Stimulated activated CD4-positive, alpha-beta T cell treated with anti-CD3 and anti-CD28 coated beads, Interleukin-15, amount 100 ng/mL, for 48 hours (primary cell): Measurements from ENCODE around the gene RPH3AL.

Experiments
- DNase-seq, 2 donors: peaks; one replicate each; pipeline ENCODE4 v3.0.0-alpha.2; 2020; ENCODE audit warnings: low read depth in 2 of 2

The RPH3AL gene

DNA sequence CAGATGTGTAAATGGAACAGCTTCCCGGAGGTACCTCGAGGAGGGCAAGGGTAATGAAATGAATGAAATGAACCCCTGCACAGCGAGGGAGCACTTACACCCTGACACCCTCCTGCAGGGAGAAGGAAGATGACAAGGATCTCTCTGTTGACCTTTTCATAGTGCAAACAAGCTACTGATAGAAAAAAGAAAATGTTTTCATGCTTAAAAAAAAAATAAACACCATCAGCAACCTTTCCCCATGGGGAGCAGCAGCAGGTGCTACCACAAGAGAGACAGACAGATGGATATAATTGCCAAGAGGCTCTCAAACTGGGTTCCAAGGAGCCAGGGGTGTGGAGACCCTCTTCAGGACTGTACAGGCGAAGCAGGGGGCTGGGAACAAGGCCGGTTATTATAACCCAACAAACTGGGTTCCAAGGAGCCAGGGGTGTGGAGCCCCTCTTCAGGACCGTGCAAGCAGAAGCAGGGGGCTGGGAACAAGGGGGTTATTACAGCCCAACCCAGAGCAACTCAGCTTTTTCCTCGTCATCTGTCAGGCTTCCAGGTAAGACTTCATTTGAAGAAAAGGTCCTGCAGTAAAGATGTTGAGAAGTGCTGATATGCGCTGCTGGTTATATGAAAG, 718 bp upstream of the RPH3AL start:
- no peak for DNase-seq

DNA sequence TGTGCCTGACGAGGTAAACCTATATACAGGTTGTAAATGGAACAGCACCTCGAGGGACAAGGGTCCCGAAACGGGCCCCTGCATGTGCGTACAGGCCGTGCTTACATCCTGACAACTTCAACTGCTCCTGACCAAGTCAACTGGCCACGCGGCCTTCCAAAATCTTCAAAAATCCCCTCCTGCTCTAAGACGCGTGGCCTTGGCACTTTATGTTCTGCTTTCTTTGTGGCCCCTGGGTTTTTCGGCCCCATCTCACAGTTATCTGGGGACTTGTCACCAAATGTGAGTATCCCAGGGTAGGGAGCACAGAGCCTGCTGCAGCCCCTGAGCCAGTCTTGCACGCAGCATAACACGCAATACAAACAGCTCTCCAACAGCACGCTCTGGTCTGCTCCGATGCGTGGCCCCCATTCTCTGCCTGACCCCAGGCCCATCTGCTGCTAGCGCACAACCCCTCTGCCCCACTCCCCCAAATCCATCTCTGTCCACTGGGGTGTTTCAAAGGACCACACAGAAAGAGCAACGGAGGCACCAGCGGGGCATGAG, 659 bp downstream of the RPH3AL start:
- no peak for DNase-seq

DNA sequence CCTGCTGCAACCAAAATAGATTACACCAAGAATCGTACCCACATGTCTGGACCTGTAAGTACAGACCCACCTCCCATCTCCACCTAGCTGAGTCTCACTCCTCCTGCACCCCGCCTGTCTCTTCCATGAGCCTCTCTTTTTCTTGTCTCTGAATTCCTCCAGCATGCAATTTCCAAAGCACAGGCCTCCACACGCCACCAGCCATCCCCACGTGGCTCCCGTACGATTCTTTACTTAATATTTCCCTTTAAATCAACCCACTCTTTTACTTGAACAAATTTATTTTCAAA, 1.2 kb downstream of the RPH3AL start:
- no peak for DNase-seq

DNA sequence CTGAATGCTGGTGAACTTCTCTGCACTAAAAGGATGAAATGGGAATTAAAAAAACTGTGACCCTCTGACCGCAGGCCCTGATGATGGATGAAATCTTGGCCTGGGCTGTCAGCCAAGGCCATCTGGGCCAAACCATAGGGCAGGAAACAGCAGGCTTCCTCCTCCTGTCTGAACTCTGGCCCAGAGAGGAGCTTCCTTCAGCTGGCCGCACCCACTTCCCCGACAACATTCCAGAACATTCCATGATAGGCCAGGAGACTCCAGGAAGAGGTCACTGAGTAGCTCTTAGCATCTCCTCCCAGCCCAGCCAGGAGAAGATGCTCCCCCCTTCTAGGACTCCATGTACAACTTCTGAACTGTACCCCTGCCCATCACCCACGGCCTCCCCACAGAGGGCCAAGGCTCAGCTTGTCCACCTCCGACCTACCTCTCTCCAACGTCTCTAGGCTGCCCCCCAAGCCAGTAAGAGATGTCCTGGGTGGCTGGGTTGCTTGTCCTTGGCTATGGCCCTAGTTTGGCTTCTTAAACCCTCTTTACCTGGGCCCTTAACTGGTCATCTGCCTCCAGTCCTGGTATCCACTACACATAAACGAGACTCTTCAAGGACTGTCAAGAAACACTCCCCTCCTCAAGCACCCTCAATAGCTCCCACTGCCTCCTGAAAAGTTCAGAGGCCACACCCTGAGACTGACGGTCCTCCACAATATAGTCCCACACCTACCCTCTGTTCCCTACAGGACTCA, 1.7 kb downstream of the RPH3AL start:
- DNase-seq = no peak

DNA sequence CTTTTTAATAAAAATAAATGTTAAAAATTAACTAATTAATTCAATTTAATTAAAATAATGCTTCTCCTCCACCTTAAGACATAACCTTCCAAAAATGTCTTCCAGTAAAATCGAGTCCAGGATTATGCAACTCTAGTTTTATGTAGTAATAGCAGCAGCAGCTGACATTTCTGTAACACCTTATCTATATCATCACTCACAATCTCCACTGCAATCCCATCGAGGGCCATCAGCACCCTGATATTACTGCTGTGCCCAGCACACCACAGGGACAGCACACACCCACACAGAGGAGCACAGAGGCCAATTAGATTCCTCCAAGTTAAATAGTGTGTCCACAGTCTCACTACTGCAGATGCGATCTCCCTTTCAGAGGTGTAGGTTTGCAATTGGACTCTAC, 2.9 kb downstream of the RPH3AL start:
- DNase-seq = no peak

DNA sequence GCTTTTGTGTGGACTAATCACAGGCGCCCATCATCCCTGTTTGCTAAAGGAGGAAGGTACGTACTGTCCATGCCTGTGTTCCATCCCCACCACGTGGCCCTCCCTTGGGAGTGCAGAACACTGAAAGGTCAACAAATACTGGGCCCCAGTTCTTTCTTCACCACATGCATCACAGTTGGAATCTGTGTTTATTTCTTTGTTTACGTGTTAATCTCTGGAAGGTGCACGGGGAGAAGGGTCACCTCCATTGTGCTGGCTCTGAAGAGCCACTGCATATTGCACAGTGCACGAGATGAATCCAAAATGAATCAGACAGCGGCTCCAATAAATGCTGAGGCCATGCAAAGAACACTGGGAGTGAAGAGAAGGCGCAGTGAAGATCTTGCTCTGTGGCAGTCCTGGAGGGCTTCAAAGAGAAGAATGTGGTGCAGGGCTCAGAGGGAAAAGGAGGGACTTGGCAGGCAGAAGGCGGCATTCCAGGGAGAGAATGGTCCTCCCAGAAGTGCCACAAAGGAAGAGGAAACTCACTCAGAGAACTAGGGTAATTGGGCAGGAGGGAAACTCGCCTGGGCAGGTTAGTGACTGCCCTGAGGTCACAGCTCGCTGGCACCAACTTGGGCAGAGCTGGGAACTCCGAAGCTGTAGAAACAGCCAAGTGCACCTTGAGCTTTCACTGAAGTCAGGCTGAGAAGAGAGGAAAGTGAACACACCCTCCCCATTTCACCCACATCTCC, 3.7 kb downstream of the RPH3AL start:
- no peak for DNase-seq

DNA sequence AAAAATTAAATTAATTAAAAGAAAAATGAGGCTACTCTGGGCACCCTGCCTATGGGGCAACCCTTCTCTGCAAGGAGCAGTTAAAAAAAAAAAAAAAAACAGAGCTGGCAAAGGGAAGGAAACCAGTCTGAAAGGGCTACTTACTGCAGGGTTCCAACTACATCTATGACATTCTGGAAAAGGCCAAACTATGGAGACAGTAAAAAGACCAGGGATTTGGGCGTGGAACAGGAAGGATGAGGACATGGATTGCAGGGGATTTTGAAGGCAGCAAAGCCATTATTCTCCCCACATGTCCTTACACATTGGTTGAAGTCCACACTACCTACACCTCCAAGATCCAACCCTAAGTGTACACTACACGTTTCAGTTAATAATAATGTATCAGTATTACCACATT, 4.6 kb downstream of the RPH3AL start:
- DNase-seq = no peak

DNA sequence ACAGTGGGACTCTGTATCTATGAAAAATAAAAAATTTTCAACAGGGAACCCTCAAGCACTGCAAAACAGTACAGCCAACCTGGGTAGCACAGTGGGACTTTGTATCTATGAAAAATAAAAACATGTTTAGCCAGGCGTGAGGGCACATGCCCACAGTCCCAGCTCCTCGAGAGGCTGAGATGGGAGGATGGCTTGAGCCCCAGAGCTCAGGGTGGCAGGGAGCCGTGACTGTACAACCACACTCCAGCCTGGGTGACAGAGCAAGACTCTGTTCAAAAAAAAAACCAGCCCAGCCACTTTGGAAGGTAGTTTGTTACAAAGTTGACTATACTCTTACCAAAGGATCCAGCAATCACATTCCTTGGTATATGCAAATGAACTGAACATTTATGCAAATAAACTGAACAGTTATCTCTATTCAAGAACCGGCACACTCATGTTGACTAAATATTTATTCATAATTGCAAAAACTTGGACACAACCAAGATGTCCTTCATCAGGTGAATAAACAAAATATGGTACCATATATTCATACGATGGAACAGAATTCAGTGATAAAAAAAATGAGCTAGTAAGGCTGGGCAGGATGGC, 5.2 kb downstream of the RPH3AL start:
- no peak for DNase-seq

DNA sequence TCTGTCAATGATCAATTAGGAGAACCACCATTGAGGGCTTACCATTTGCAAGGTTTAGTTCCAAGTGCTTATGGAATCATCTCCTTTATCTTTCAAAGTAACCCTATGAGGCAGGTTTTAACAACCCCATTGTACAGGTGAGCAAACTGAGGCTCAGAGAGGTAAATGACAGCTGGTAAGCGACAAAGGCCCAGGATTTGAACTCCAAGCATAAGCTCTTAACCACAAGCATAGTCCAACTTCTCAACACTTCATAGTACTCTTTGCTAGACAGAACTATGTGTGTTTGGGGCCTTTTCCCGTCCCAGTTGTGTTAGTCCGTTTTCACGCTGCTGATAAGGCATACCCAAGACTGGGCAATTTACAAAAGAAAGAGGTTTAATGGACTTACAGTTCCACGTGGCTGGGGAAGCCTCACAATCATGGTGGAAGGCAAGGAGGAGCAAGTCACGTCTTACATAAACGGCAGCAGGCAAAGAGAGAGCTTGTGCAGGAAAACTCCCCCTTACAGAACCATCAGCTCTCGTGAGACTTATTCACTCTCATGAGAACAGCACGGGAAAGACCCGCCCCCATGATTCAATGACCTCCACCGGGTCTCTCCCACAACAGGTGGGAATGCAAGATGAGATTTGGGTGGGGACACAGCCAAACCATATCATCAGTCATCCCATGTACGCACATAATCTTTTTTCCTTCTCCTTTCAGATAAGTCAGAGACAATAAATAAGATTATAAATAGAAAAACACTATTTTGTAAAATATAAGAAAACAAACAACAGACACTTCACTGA, 6.4 kb downstream of the RPH3AL start:
- DNase-seq = no peak

DNA sequence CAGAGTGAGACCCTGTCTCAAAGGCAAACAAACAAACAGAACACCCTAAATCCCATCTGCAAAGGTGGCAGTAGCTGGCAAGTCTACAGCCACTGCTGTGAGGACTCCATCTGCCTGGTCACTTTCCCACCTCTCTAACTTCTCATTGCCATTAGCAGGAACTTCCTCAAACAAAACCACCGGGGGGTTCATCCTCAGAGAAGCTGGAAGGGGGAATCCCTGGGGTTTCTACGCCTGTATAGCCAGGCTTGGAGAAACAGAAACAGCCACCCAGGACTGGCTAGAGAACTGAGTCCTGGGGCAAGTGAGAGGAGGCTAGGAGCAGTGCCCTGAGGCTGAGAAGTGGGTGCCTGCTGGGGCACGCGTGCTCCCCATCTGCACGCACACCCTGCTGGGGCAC, 7.3 kb downstream of the RPH3AL start:
- DNase-seq = no peak

DNA sequence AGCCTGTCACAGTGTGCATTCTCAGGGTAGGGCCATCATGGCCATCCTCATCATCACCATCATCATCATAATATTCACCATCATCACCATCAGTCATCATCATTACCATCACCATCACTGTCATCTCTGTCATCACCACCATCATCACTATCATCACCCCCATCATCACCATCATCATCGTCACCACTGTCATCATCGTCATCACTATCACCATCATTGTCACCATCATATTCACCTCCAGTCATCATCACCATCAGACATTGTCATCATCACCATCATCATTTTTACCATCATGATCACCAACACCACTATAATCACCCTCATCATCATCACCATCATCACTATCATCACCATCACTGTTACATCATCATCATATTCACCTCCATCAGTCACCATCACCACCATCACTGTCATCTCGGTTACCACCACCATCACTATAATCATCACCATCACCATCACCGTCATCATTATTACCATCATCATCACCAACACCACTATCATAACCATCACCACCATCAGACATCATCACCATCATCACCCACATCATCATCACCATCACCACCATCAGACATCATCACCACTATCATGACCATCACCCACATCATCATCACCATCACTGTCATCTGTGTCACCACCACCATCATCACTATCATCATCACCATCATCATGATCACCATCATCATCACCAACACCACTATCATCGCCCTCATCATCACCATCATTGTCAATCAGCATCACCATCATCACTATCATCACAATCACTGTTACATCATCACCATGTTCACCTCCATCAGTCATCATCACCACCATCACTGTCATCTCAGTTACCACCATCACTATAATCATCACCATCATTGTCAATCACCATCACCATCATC, 8.5 kb downstream of the RPH3AL start:
- no peak for DNase-seq

DNA sequence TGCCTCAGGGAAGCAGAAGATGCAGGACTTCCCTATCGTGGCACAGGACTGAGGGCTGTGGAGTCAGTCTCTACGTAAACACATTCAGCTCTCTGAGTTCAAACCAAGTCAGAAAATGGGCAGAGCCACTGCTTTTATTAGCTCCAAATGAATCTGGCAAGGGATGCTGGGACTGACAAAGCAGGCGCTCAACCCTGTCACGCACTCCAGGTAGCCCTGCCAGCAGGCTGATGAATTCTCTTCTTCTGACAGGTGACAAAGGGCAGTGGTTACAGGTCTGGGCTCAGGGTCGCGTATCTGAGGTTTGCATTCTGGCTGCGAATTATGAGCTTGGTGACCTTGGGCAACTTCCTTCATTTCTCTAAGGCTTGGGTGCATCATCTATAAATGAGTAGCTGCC, 9.4 kb downstream of the RPH3AL start:
- DNase-seq = no peak

DNA sequence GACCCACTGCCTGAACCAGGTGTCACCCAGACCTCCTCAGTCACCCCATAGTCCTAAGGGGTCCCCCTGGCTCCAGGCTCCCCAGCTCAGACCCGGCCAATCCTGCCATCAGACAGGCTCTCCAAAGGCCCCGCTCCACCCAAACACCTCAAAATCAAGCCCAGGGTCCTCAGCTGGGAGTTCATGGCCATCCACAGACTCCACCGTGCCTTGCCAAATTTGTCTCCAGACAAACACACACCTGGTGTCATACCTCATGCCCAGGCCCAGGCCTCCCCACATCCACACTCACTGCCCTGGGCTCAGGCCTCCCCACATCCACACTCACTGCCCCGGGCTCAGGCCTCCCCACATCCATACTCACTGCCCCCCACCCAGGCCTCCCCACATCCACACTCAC, 12.5 kb downstream of the RPH3AL start:
- no peak for DNase-seq

DNA sequence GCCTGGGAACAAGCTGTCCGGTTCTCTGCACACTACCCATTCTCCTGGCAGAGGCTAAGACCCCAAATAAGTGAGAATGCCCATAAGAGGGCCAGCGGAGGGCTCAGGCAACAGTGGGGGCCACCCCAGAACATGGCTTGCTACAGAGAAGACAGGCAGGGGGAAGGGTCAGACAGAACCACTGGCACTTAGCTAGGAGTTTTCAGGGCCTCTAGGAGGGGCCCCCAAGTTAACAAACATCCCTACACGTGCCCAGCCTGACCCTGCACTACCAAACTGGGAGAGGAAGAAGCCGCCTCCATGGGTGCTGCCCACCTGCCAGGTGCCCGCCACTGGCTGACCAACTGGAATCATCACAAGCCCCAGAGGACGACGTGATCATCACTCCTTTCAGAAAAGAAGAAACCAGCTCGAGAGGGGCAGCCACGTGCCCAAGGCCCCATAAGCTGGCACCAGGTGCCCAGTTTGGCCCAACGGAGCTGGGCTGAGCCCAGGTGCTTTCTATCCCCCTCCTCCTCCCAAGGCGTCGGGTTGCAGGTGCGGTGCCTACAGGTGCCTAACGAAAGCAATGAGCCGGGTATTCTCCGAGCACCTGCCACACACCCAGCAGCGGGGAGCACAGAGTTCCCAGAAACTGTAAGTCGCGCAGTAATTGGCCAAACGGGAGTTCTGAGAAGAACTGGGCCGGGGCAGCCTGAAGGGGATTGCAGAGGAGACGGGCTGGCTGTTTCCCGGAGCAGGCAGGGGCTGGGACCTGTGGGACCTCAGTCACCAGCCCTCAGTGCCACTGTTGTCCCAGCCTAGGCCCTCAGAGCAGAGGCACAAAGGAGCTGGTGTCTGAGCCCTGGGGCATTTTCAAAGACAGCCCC, 13.2 kb downstream of the RPH3AL start:
- DNase-seq = no peak

DNA sequence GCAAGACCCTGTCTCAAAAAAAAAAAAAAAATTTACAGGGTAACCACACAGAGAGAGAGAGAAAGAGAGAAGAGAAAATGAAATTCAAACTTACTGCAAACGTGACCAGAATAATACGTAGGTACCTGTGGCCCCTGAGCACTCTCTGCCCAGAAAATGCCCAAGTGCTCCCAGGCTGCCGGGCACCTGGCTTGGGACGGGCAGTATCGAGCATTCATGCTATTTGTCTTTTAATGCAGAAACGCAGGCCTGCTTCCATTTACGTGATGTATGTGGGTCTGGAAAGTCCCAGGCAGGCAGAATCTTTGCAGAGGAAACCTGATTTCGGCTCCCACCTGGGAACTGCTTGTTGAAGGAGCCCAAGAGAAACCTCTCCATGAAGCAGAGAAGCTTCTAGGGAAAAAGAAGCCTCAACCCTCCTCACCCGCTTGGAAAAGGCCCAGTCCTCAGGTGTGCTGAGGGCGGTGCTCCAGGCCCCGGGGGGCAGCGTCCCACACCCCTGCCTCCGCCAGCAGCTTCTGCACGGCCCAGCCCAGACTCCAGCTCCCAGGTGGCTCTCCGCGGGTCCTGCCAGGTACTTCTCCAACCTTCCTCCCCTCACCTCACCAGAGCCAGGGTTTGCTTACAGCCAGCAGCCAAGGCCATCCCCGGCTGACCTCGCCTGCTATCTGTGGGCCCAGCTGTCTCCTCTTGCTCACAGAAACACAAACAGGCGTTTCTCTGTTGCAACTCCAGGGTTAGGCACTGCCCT, 14.0 kb downstream of the RPH3AL start:
- no peak for DNase-seq

DNA sequence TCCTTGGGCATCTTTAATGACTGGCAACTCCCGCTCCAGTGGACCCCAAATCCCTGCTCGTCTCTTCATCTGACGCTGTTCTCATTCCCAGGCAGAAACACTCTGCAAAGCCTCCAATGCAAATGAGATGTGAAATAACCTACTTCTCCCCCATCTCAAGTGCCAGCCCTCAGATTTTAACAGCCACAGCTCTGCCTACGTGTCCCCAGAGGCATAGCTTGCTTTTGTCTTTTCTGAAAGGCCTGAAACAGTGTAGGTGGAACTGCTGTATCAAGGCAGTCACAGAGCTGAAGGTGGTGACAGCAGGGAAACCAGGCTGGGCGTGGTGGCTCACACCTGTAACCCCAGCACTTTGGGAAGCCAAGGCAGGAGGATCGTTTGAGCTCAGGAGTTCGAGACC, 14.7 kb downstream of the RPH3AL start:
- no peak for DNase-seq

DNA sequence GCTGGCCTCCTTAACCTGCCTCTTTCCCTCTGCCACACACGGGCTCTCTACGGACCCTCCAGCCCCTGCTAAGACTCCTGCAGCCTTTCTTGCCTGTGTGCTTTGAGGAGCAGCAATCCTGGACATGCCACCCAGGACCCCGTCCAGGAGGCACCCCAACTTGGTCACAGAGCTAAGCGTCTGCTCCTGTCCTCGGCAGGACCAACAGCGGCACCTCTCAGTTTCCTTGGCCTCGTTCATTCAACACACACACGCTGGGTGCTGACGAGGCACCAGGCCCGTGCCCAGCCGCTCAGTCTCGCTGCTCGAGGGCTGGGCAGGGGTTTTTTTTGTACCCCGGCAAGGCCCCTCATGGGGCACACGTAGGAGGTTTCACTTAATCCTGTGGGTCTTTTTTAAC, 15.2 kb downstream of the RPH3AL start:
- DNase-seq = no peak

DNA sequence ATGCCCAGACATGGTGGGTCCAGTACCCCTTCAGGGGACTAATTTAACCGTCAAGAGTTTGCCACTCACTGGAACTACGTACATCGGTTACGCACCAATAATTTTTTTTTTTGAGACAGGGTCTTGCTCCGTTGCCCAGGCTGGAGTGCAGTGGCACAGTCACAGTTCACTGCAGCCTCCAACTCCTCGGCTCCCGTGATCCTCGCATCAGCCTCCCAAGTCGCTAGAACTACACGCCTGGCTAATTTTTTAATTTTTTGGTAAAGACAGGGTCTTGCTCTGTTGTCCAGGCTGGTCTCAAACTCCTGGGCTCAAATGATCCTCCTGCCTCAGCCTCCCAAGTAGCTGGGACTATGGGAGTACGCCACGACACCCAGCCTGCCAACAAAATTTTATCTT, 15.6 kb downstream of the RPH3AL start:
- no peak for DNase-seq
